SIG-M5 treated with dmso at 0.1 percent for 504 hours (cell line): Measurements from ENCODE around the gene RNF11.
"Not testable (repeated sequence)": the region's sequence is repeated elsewhere in the genome, so short reads cannot be mapped to it uniquely, and the experiment has no call there.

Experiments used
- DNase-seq: peaks from one replicate; lab custom pipeline; 2025; ENCODE audit not compliant: unreplicated experiment; lab: John Stamatoyannopoulos, UW

Gene RNF11

GRCh38 chr1:51235673-51236530 lies at the start of gene RNF11:
Gene RNF11, plus strand, starts transcription at chr1:51236273. Its CDS starts 484 bp downstream, at chr1:51236757.
- DNase-seq = peak; percentile 75

- no peak for DNase-seq
Observed at GRCh38 chr1:51188230-51188629, 47.8 kb upstream of the RNF11 start.

GRCh38 chr1:51189421-51190073 lies 46.5 kb upstream of the RNF11 start:
- DNase-seq = peak; percentile 65

- DNase-seq = peak; percentile 9
Observed at GRCh38 chr1:51190961-51191360, 45.1 kb upstream of the RNF11 start.

GRCh38 chr1:51192213-51192843 lies 43.7 kb upstream of the RNF11 start:
- DNase-seq = peak; percentile 28

GRCh38 chr1:51193564-51193963 lies 42.5 kb upstream of the RNF11 start:
- no peak for DNase-seq

- DNase-seq = no peak
Observed at GRCh38 chr1:51203121-51203873, 32.8 kb upstream of the RNF11 start.

GRCh38 chr1:51203874-51204245 lies 32.2 kb upstream of the RNF11 start:
- no peak for DNase-seq

GRCh38 chr1:51210055-51210454 lies 26.0 kb upstream of the RNF11 start:
- no peak for DNase-seq

GRCh38 chr1:51210676-51211075 lies 25.4 kb upstream of the RNF11 start:
- no peak for DNase-seq

- DNase-seq = peak; percentile 50
Observed at GRCh38 chr1:51214615-51215131, 21.4 kb upstream of the RNF11 start.

GRCh38 chr1:51215169-51215568 lies 20.9 kb upstream of the RNF11 start:
- DNase-seq = no peak

GRCh38 chr1:51216631-51217030 lies 19.4 kb upstream of the RNF11 start:
- DNase-seq = no peak

GRCh38 chr1:51217101-51217500 lies 19.0 kb upstream of the RNF11 start:
- no peak for DNase-seq

- no peak for DNase-seq
Observed at GRCh38 chr1:51218570-51218969, 17.5 kb upstream of the RNF11 start.

- no peak for DNase-seq
Observed at GRCh38 chr1:51219022-51219421, 17.1 kb upstream of the RNF11 start.

- DNase-seq = not testable (repeated sequence)
Observed at GRCh38 chr1:51221529-51221928, 14.5 kb upstream of the RNF11 start.

GRCh38 chr1:51222136-51222787 lies 13.8 kb upstream of the RNF11 start:
- DNase-seq = no peak

GRCh38 chr1:51222809-51223208 lies 13.3 kb upstream of the RNF11 start:
- DNase-seq = no peak

GRCh38 chr1:51224255-51224654 lies 11.8 kb upstream of the RNF11 start:
- no peak for DNase-seq
